8988T (cell line): ENCODE measurements around the gene CCN5.
A peak's percentile ranks its signal among the peaks of the same experiment; 100 is the strongest.
"Not testable (repeated sequence)": the region's sequence is repeated elsewhere in the genome, so short reads cannot be mapped to it uniquely, and the experiment has no call there.

Experiments used
- DNase-seq: peaks from one replicate; pipeline ENCODE4 v3.0.0; 2011

Gene CCN5

GRCh38 chr20:44695674-44696300 is 19.4 kb upstream of the CCN5 start:
- DNase-seq, result no peak

GRCh38 chr20:44696315-44696714 is 18.9 kb upstream of the CCN5 start:
- no peak for DNase-seq

- not testable (repeated sequence) for DNase-seq
Observed at GRCh38 chr20:44697041-44697440, 18.1 kb upstream of the CCN5 start.

GRCh38 chr20:44698351-44698750 is 16.8 kb upstream of the CCN5 start:
- DNase-seq, result peak; percentile 3

- peak; percentile 1 for DNase-seq
Observed at GRCh38 chr20:44700306-44700705, 14.9 kb upstream of the CCN5 start.

- peak; percentile 5 for DNase-seq
Observed at GRCh38 chr20:44701118-44701857, 13.9 kb upstream of the CCN5 start.

- no peak for DNase-seq
Observed at GRCh38 chr20:44701858-44702256, 13.3 kb upstream of the CCN5 start.

GRCh38 chr20:44702776-44703175 is 12.4 kb upstream of the CCN5 start:
- no peak for DNase-seq

- no peak for DNase-seq
Observed at GRCh38 chr20:44703183-44703925, 11.8 kb upstream of the CCN5 start.

GRCh38 chr20:44703956-44704488 is 11.1 kb upstream of the CCN5 start:
- no peak for DNase-seq

- no peak for DNase-seq
Observed at GRCh38 chr20:44704551-44704971, 10.6 kb upstream of the CCN5 start.

- no peak for DNase-seq
Observed at GRCh38 chr20:44705364-44706094, 9.6 kb upstream of the CCN5 start.

- no peak for DNase-seq
Observed at GRCh38 chr20:44706301-44707017, 8.7 kb upstream of the CCN5 start.

GRCh38 chr20:44707018-44707579 is 8.1 kb upstream of the CCN5 start:
- no peak for DNase-seq

GRCh38 chr20:44709380-44709779 is 5.8 kb upstream of the CCN5 start:
- no peak for DNase-seq

GRCh38 chr20:44709797-44710196 is 5.4 kb upstream of the CCN5 start:
- no peak for DNase-seq

- no peak for DNase-seq
Observed at GRCh38 chr20:44711237-44711636, 3.9 kb upstream of the CCN5 start.

- DNase-seq, result no peak
Observed at GRCh38 chr20:44714102-44714700, 968 bp upstream of the CCN5 start.

GRCh38 chr20:44715499-44716308 is 535 bp downstream of the CCN5 start:
- DNase-seq, result no peak

GRCh38 chr20:44716309-44717106 is 1.3 kb downstream of the CCN5 start:
- DNase-seq, result no peak
